H9 (cell line): ENCODE measurements around the gene KIAA0930. TPM values are rescaled to one million over a fixed set of nuclear protein-coding genes. Genes with fewer than 3 reads are reported as not detected.

Source experiments
- DNase-seq: peaks from one replicate; pipeline ENCODE4 v3.0.0-alpha.2; 2017
- H2AFZ ChIP-seq: one replicate; pipeline ENCODE4 v1.6.1; 2013; ENCODE audit warnings: mild to moderate bottlenecking, low read length, control low read depth, moderate library complexity
- H2AK5ac ChIP-seq: 2 replicates; pipeline ENCODE4 v1.6.1; 2013; ENCODE audit warnings: low read length, control low read depth, mixed read lengths; ENCODE audit not compliant: insufficient read length
- H2BK120ac ChIP-seq: one replicate; pipeline ENCODE4 v1.6.1; 2013; ENCODE audit warnings: low read depth, mild to moderate bottlenecking, low read length, control low read depth, inconsistent platforms; ENCODE audit not compliant: poor library complexity, severe bottlenecking
- H2BK12ac ChIP-seq: 2 replicates; pipeline ENCODE4 v1.6.1; 2013; ENCODE audit warnings: low read length, control low read depth, mixed read lengths, low read depth; ENCODE audit not compliant: insufficient read length
- H2BK15ac ChIP-seq: 2 replicates; pipeline ENCODE4 v1.6.1; 2013; ENCODE audit warnings: low read depth, low read length, control low read depth
- H2BK20ac ChIP-seq: one replicate; pipeline ENCODE4 v1.6.1; 2013; ENCODE audit warnings: low read depth, mild to moderate bottlenecking, low read length, control low read depth, inconsistent platforms; ENCODE audit not compliant: poor library complexity, severe bottlenecking
- H2BK5ac ChIP-seq: 2 replicates; pipeline ENCODE4 v1.6.1; 2013; ENCODE audit warnings: low read length, control low read depth, mixed read lengths; ENCODE audit not compliant: insufficient read length
- H3K14ac ChIP-seq: 2 replicates; pipeline ENCODE4 v1.6.1; 2013; ENCODE audit warnings: low read length, control low read depth; ENCODE audit not compliant: insufficient read depth
- H3K18ac ChIP-seq: 2 replicates; pipeline ENCODE4 v1.6.1; 2013; ENCODE audit warnings: low read depth, mild to moderate bottlenecking, mixed read lengths, low read length, control low read depth; ENCODE audit not compliant: insufficient read length
- H3K23ac ChIP-seq: 2 replicates; pipeline ENCODE4 v1.6.1; 2013; ENCODE audit warnings: low read length, control low read depth, mixed read lengths, low read depth; ENCODE audit not compliant: insufficient read length
- H3K23me2 ChIP-seq: 2 replicates; pipeline ENCODE4 v1.6.1; 2013; ENCODE audit warnings: low read depth, mild to moderate bottlenecking, mixed read lengths, low read length, control low read depth; ENCODE audit not compliant: insufficient read length, poor library complexity, severe bottlenecking
- H3K27ac ChIP-seq: 2 replicates; pipeline ENCODE4 v1.5.1; 2013; ENCODE audit warnings: low read length, control low read depth, mixed read lengths, low read depth; ENCODE audit not compliant: insufficient read length
- H3K27me3 ChIP-seq: 2 replicates; pipeline ENCODE4 v1.6.1; 2013; ENCODE audit warnings: low read length, control low read depth, inconsistent platforms; ENCODE audit not compliant: insufficient read depth
- H3K4ac ChIP-seq: 2 replicates; pipeline ENCODE4 v1.6.1; 2013; ENCODE audit warnings: low read depth, mild to moderate bottlenecking, control low read depth, inconsistent platforms, low read length, moderate library complexity
- H3K4me1 ChIP-seq: 2 replicates; pipeline ENCODE4 v1.6.1; 2013; ENCODE audit warnings: low read length, control low read depth, inconsistent platforms; ENCODE audit not compliant: insufficient read depth
- H3K4me2 ChIP-seq: 2 replicates; pipeline ENCODE4 v1.6.1; 2013; ENCODE audit warnings: low read length, control low read depth, mixed read lengths; ENCODE audit not compliant: insufficient read length, insufficient read depth
- H3K56ac ChIP-seq: 2 replicates; pipeline ENCODE4 v1.6.1; 2013; ENCODE audit warnings: low read depth, mild to moderate bottlenecking, mixed read lengths, low read length, control low read depth; ENCODE audit not compliant: insufficient read length
- H3K79me1 ChIP-seq: 2 replicates; pipeline ENCODE4 v1.6.1; 2013; ENCODE audit warnings: low read depth, mild to moderate bottlenecking, moderate library complexity, low read length, control low read depth, inconsistent platforms; ENCODE audit not compliant: insufficient read depth, poor library complexity, severe bottlenecking
- H3K79me2 ChIP-seq: 2 replicates; pipeline ENCODE4 v1.6.1; 2013; ENCODE audit warnings: low read length, control low read depth, inconsistent platforms; ENCODE audit not compliant: insufficient read depth
- H3K9ac ChIP-seq: 2 replicates; pipeline ENCODE4 v1.6.1; 2013; ENCODE audit warnings: low read length, control low read depth, mixed read lengths; ENCODE audit not compliant: insufficient read length; ENCODE audit errors: extremely low read depth
- H3K9me3 ChIP-seq: one replicate; pipeline ENCODE4 v1.6.1; 2013; ENCODE audit warnings: low read depth, low read length, inconsistent platforms; ENCODE audit not compliant: control insufficient read depth
- H3T11ph ChIP-seq: one replicate; pipeline ENCODE4 v1.6.1; 2013; ENCODE audit warnings: mild to moderate bottlenecking, low read length, control low read depth, inconsistent platforms
- H4K20me1 ChIP-seq: one replicate; pipeline ENCODE4 v1.6.1; 2013; ENCODE audit not compliant: control insufficient read depth, insufficient read length, insufficient read depth
- H4K5ac ChIP-seq: 2 replicates; pipeline ENCODE4 v1.6.1; 2013; ENCODE audit warnings: low read depth, mild to moderate bottlenecking, mixed read lengths, low read length, control low read depth; ENCODE audit not compliant: insufficient read length
- H4K8ac ChIP-seq: replicated peaks from 2 replicates; pipeline ENCODE4 v1.6.1; 2013; ENCODE audit warnings: low read length, control low read depth, mixed read lengths, low read depth; ENCODE audit not compliant: insufficient read length
- H4K91ac ChIP-seq: 2 replicates; pipeline ENCODE4 v1.6.1; 2013; ENCODE audit warnings: low read depth, mild to moderate bottlenecking, moderate library complexity, mixed read lengths, low read length, control low read depth; ENCODE audit not compliant: insufficient read length
- H3K27ac Mint-ChIP-seq, 3 experiments: 2 replicates in 2 of 3; 3 replicates in 1 of 3; pipeline ENCODE4 v1.8.0; 2020 to 2021; ENCODE audit warnings: mixed read lengths in 3 of 3, mild to moderate bottlenecking in 1 of 3, moderate library complexity in 1 of 3
- H3K27me3 Mint-ChIP-seq: 2 replicates; pipeline ENCODE4 v1.8.0; 2021; ENCODE audit warnings: low read depth, mild to moderate bottlenecking, moderate library complexity, mixed read lengths
- H3K36me3 Mint-ChIP-seq, 3 experiments: 2 replicates in 2 of 3; 3 replicates in 1 of 3; pipeline ENCODE4 v1.8.0; 2020 to 2021; ENCODE audit warnings: low read depth in 3 of 3, mixed read lengths in 3 of 3; ENCODE audit not compliant: insufficient read depth in 1 of 3
- H3K4me1 Mint-ChIP-seq, 2 experiments: 2 replicates each; pipeline ENCODE4 v1.8.0; 2020; ENCODE audit warnings: mixed read lengths in 2 of 2
- H3K4me3 Mint-ChIP-seq, 2 experiments: 2 replicates in 1 of 2; 3 replicates in 1 of 2; pipeline ENCODE4 v1.8.0; 2020 to 2021; ENCODE audit warnings: mild to moderate bottlenecking in 2 of 2, mixed read lengths in 2 of 2, moderate library complexity in 1 of 2
- H3K9me3 Mint-ChIP-seq, 2 experiments: 2 replicates in 1 of 2; 3 replicates in 1 of 2; pipeline ENCODE4 v1.8.0; 2020; ENCODE audit warnings: mild to moderate bottlenecking in 2 of 2, mixed read lengths in 2 of 2, moderate library complexity in 1 of 2
- CTCF ChIP-seq: fragments of 200-600 bp; sonication (generic); conservative IDR thresholded peaks from 3 replicates; pipeline ENCODE4 v1.8.0; 2021; ENCODE audit warnings: antibody characterized with exemption, mild to moderate bottlenecking
- WGBS: extraction: QIAGEN DNeasy Blood & Tissue Kit; methylation state at CpG from one replicate; pipeline ENCODE4 v1.1.7; 2013; ENCODE audit warnings: missing lambda C conversion rate, low lambda C conversion rate, mixed read lengths; ENCODE audit not compliant: insufficient read length; ENCODE audit errors: extremely low coverage; 5-methylcytosine and 5-hydroxymethylcytosine counted together
- long read RNA-seq: library from polyadenylated mRNA; unstranded; transcript quantifications from one replicate; pipeline ENCODE4 v2.0.0, GENCODE V29; 2020
- total RNA-seq: library from RNA; stranded (reverse); gene quantifications from 2 replicates; pipeline ENCODE4 v1.2.1, GENCODE V29; 2021

The KIAA0930 gene
- 45.3 and 46.2 TPM in 2 replicates for total RNA-seq
- long read RNA-seq, full-length matches to known transcripts, result 4 of 22 reads
- long read RNA-seq, partial matches to known transcripts, result 8 of 22 reads
- long read RNA-seq, other reads (novel, unspliced or antisense), result 10 of 22 reads

- Histone ChIP-seq H4K20me1 (no peaks in the 10 kb centered on the region), H2BK5ac (no peak within 1 kb of the TSS), H3K18ac (no peak within 1 kb of the TSS), H4K8ac (no peak within 1 kb of the TSS), H2BK120ac (no peak within 1 kb of the TSS), H3K23me2 (peaks cover 11% of the 10 kb centered on the region), H2AK5ac (no peak within 1 kb of the TSS), H3K79me1 (no peaks in the 10 kb centered on the region), H3K4me2 (peak within 1 kb of the TSS; percentile 58), H2BK15ac (no peak within 1 kb of the TSS), H3K4me1 (no peaks in the 10 kb centered on the region), H3K9ac (no peak within 1 kb of the TSS), H2AFZ (no peak within 1 kb of the TSS), H3K9me3 (no peaks in the 10 kb centered on the region), H3K14ac (no peak within 1 kb of the TSS; the same call in 1 of the 2 replicates), H3K56ac (no peak within 1 kb of the TSS), H3K27me3 (no peaks in the 10 kb centered on the region), H3K79me2 (no peaks in the 10 kb centered on the region; the same call in 1 of the 2 replicates), H4K5ac (no peak within 1 kb of the TSS), H2BK20ac (no peak within 1 kb of the TSS), H2BK12ac (no peak within 1 kb of the TSS), H3K4ac (no peak within 1 kb of the TSS), H4K91ac (no peak within 1 kb of the TSS), H3T11ph (no peak within 1 kb of the TSS), H3K23ac (no peak within 1 kb of the TSS), H3K27ac (no peak within 1 kb of the TSS)
- Mint-ChIP-seq H3K4me3 (peak within 1 kb of the TSS; percentile 79 to 95), H3K4me1 (peaks cover 26 to 38% of the 10 kb centered on the region in 2 experiments), H3K9me3 (no peaks in the 10 kb centered on the region; a peak in 1 of 5 replicates), H3K36me3 (peaks cover 10 to 13% (median 10%) of the 10 kb centered on the region in 3 experiments; a peak in 5 of 7 replicates), H3K27me3 (peaks cover 16% of the 10 kb centered on the region), H3K27ac (peak within 1 kb of the TSS in 1 of 3 experiments; percentile 87; a peak in 3 of 7 replicates)
- TF ChIP-seq CTCF, result no peak
- no CpG with 5 or more reads among the region's 66 CpGs for WGBS
- peak; percentile 90 for DNase-seq
These were observed at the start of gene KIAA0930 for GRCh38 chr22:45240810-45241631. Gene KIAA0930, minus strand, starts transcription at chr22:45240894. Its CDS starts 191 bp downstream, at chr22:45240703.
